GM19467 (cell line): ENCODE results near the gene HAND1.
A peak's percentile ranks its signal among the peaks of the same experiment; 100 is the strongest.

ENCODE experiments used
- ATAC-seq: cut with Tn5 transposase; IDR thresholded peaks from one replicate; pipeline ENCODE4 v1.9.1; 2021; ENCODE audit warnings: mild to moderate bottlenecking, moderate library complexity; ENCODE audit not compliant: unreplicated experiment

The HAND1 gene

GRCh38 chr5:154478224-154478565 is at the start of gene HAND1:
Gene HAND1, minus strand, starts transcription at chr5:154478227. Its CDS starts 219 bp downstream, at chr5:154478008.
- no peak for ATAC-seq

DNA sequence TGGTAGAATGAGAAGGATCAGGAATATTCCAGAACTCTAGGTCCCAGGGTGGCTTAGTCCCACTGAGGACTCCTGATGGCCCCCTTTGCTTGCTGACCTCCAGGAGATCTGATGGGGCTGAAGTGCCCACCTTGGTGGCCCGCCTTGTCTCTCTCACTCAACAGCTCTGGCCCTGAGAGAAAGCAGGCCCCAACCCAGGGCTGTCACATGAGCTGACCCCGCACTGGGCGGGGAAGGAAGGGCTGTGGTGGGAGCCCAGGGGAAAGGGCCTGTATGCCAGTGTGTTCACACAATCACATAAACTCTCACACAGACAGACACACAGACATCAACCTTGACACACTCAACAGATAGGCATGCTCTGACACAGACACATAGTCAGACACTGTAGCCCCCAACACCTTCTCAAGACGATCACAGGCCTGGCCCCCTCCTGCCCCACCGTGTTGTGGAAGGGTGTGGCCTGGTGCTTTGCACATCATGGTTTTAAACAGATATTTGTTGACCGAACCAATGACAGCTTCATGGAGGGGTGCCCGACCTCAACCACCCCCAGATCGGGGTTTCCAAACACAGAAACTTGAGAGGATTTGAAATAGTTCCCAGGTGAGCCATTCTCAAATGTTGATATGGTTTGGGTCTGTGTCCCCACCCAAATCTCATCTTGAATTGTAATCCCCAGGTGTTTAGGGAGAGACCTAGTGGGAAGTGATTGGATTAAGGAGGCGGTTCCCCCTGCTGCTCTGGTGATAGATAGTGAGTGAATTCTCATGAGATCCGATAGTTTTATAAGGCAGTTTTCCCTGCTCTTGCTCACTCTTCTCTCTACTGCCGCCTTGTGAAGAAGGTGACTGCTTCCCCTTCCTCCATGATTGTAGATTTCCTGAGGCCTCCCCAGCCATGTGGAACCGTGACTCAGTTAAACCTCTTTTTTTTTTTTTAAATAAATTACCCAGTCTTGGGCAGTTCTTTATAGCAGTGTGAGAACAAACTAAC is 48.5 kb upstream of the HAND1 start:
- no peak for ATAC-seq

DNA sequence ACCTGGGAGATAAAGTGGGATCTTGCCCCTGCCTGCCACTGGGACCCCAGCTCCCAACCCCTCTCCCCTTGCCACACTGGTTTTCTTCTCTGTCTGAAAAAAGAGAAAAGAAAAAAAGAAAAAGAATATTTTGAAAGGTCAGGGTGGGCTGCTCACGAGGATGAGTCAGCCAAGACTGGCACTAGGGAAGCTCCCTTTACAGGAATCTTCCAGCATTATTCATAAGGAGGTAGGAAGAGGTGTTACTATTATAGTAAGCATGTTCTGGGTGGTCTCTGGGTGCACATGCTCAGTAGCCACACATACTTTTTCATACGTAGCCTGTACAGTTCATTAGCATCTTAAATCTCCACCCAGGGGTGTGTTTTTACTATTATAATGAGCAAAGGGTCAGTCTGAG is 46.8 kb upstream of the HAND1 start:
- no peak for ATAC-seq

- ATAC-seq: no peak
These were observed 46.2 kb upstream of the HAND1 start for GRCh38 chr5:154524181-154524580.

DNA sequence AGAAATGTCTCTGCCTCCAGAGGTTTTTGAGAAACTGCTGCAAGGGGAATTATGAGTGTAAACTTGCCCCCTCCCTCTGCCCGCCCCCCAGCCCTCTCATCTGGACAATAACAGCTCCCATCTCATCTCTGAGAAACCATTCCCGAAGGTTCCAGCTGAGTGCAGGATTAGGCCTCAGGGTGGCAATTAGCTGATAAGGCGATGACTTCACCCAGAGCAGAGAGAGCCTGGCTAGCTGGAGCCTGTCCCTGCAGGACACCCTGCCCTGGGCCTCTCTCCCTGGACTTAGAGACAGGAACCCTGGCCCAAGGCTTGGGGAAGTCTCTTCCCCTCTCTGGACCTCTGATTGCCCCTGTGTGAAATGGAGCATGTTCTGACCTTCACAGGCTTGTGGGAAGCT is 45.7 kb upstream of the HAND1 start:
- no peak for ATAC-seq

DNA sequence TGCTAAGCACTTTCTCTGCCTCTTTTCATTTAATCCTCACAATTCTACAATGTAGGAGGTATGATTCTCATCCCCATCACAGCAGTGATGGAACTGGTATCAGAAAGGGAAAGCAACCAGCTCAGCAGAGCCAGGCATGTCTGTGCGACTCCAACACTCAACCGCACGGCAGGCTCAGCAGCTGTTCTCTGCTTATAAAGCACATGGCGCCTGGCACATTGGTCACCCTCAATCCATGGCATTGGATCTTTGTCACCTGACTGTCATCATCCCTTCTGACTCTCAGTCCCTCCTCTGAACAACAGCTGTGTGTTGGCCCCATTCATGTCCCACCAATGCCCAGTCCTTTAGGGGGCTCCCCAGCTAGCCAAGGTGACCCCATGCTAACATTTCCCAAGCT is 45.1 kb upstream of the HAND1 start:
- no peak for ATAC-seq

- no peak for ATAC-seq
These were observed 44.3 kb upstream of the HAND1 start for GRCh38 chr5:154522284-154522683.

DNA sequence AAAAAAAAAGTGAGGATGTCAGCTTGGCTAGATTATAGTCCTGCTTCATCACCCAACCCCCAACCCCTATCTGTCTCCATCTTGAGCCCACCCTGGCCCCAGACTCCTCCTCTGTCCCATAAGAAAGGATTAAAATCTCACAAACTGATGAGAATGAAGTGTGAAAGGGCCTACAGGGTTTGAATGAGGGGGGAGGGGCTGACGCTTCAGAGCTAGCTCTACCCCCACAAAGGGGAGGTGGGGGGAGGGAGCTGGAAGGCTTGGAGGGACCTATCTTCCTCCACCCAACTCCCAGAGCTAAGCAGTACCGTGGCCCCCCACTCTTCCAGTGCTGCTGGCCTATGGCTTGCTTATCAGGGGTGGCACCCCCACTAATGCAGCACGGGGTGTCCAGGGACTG is 43.7 kb upstream of the HAND1 start:
- no peak for ATAC-seq

GRCh38 chr5:154520861-154521453 is 42.9 kb upstream of the HAND1 start:
- no peak for ATAC-seq

GRCh38 chr5:154519359-154519758 is 41.3 kb upstream of the HAND1 start:
- ATAC-seq: no peak

DNA sequence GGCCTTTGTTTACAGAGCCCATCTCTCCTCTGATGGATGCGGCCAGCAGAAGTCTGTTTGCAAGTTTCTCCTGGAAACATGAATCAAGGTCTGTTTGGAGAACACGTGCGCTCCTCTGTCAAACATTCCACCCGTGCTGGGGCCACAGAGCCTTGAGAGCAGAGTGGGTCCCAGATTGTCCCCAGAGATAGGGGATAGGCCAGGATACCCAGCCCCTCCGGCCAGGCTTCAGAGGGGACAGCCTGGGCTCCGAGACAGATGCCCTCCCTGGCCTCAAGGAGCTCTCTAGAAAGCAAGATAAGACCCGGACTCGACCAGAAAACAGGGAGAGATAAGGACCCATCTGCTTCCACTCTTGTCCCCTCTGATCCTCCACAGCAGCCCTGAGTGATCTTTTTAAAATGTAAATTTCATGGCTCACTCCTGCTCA is 40.4 kb upstream of the HAND1 start:
- no peak for ATAC-seq

DNA sequence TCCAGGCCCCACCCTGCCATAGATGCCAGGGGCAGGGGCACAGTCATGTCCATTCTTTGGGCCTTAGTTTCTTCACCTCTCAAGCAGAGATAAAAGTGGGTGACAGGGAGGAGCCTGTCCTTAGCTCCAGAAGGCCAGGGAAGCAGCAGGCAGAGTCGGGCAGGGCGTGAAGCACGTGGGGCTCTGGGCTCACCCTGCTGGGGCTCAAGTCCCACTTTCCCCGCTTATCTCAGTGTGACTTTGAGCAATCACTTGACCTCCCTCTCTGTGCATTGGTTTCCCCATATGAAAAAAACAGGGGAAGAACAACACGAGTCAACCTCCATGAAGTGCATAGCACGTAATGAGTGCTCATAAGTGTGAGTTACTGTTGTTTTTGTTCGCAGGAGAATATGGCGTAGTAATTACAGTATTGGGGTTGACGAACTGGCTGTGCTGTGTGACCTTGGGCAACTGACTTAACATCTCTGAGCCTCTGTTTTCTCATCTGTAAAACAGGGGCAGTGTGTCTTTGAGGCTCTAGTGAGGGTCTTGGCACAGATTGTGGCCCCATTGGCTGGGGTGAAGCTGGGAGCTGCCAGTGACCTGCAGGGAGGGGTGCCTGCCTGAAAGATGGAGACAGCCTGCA is 39.9 kb upstream of the HAND1 start:
- no peak for ATAC-seq

GRCh38 chr5:154517181-154517580 is 39.2 kb upstream of the HAND1 start:
- ATAC-seq: no peak

DNA sequence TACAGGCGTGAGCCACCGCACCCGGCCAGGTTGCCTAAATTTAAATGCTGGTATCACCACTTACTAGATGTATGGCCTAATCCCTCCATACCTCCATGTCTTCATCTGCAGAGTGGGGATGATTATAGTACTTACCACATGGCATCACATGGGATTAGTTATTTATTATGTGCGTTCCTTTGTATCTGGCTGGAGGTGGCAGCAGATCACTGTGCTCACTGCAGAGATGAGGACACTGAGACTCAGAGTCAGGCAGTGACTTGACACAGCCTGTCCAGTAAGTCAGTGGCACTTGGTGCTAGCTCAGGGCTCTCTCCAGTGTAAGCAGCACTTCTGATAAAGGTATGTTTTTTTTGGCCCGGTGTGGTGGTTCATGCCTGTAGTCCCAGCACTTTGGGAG is 38.4 kb upstream of the HAND1 start:
- no peak for ATAC-seq

DNA sequence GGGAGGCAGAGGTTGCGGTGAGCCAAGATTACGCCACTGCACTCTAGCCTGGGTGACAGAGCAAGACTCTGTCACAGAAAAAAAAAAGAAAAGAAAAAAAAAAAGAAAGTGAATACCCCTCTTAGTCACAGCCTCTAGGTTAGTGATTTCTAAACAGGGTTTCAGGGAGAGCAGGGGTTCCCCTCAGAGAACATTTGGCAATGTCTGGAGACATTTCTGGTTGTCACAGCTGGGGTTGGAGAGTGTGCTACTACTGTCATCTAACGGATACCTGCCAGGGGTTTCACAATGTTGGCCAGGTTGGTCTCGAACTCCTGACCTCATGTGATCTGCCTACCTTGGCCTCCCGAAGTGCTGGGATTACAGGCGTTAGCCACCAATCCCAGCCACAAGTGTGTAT is 37.5 kb upstream of the HAND1 start:
- ATAC-seq: peak; percentile 46

- ATAC-seq: no peak
These were observed 36.3 kb upstream of the HAND1 start for GRCh38 chr5:154514331-154514730.

GRCh38 chr5:154513669-154514084 is 35.6 kb upstream of the HAND1 start:
- ATAC-seq: no peak

GRCh38 chr5:154511984-154512383 is 34.0 kb upstream of the HAND1 start:
- ATAC-seq: no peak

DNA sequence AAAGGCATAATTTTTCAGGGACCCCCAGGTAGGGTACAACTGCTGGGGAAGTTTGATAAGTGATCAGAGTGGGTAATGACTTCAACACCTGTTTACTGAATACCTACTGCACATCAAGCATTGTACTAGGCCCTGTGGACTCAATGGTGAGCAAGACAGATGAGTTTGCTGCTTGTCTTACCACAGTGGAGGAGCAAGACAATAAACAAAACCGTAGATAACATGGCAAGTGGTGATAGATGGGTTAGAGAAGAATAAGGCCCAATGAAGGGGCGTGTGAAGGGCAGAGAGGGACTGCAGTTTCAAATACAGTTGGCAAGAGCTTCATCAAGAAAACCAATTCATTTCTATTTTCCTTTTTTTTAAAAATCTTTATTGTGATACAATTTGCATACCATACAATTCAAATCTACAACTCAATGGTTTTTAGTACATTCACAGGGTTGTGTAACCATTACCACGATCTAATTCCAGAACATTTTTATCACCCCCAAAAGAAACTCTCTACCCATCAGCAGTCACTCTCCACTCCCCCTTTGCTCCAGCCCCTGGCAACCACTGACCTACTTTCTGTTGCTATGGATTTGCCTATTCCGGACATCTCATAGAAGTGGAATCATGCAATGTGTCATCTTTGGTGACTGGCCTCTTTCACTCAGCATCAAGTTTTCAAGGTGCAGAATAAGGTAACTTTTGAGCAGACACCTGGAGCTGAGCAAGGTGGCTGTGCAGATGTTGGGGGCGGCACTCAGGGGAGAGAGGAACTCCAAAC is 31.9 kb upstream of the HAND1 start:
- ATAC-seq: no peak

DNA sequence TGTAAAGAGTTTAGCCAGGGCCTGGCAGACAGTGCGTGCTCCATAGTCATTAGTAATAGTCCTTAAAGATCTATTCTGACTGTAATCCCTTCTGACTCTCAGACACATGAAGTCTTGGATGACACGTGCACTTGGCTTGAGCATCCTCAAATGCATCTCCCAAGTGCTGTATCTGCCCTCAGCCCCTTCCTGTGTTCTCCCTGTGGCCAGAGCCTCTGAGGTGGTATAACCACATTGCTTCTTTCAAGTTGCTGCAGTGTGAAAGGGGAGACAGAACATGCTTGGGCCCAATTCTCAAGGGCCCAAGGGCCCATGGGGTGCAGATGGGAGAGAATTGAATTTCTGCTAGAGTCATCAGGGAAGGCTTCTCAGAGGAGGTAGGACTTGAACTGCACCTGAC is 30.1 kb upstream of the HAND1 start:
- no peak for ATAC-seq

DNA sequence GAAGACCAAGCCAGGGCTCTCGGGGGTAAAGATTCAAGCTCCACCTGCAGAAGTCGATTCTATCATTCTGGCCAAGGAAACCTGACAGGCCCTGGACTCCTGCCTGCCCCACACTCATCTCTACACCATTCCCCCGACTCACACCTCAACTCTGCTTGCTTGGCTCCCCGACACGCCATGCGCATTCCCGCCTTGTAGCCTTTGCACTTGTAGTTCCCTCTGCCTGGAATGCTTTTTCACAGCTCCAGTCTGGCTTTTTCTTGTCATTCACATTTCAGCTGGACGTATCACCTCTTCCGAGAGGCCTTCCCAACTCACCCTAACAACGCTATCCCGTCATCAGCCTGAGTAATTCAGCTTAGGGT is 28.7 kb upstream of the HAND1 start:
- ATAC-seq: no peak
